Activated T-cell treated with anti-CD3 and anti-CD28 coated beads for 1 hour (primary cell): Measurements from ENCODE around the gene DENND2D.
"Not testable (repeated sequence)": the region's sequence is repeated elsewhere in the genome, so short reads cannot be mapped to it uniquely, and the experiment has no call there.

Experiments
- DNase-seq: peaks from one replicate; pipeline ENCODE4 v3.0.0-alpha.2; 2020; ENCODE audit warnings: low read depth

The DENND2D gene

DNA sequence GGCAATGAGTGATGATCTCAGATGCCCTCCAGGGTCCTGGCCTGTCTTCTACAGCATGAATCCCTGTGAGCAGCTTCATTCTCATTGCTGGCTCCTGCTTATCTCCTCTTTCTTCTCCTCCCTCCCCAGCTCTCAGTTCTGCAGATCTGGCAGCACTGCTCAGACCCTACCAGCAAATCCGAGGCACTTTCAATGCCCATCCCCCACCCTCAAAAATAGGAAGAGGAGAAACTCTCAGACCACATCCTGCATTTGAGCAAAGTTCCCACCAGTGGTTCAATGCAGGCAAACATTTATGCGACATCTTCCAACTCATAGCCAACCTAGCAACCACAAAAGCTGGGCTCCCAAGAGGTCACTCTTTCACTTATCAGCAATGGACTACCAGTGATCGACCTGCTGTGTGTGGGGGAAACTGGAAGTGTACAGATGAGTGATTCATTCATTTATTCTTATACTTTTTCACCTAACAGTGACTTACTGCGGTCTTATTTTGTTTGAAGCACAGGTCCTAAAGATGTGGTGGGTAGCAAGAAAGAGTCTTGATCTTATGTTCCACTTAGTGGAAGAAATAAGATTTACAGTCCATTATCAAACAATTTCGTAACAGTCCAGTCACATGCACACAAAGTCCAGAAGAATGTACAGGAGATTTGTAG lies 21.3 kb upstream of the DENND2D start:
- no peak for DNase-seq

DNA sequence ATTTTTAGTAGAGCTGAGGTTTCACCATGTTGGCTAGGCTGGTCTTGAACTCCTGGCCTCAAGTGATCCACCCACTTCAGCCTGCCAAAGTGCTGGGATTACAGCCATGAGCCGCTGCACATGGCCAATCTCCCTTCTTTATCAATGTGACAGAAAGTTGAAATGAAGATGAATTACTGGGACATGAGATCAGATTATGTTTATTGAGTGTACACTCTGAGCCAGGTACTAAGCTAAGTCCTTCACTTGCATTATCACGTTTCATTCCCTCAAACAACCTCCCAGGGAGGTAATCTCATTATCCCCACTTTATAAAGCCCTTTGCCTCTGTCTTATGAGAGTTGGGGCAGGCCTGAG lies 20.8 kb upstream of the DENND2D start:
- DNase-seq = no peak

DNA sequence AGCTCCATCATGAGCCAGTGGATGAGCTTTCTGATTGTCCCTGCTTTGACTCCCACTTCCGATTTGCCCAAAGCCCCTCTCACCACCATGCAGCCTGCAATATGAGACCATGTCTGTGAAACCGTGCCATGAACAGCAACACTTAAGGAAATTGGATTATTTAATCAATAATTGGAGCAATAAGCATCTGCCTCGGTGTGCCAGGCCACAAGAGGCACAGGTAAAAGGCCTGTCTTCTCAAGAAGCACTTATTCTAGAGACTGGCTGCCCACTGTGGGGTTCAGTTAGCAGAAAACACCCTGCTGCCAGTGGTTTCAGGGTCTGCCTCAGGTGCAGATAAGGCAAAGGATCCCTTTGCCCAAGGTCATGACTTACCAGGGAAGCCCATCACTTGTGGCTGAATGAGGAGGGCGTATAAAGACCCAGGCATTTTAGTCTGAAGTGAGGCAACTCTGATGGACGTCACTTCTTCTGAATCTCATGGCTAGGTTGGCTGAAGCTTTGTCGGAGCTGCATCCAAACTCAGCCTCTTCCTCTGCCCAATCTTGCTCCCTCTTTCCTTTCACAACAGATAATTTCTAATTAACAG lies 19.9 kb upstream of the DENND2D start:
- no peak for DNase-seq

- DNase-seq = no peak
Measured at GRCh38 chr1:111219557-111220286, 19.3 kb upstream of the DENND2D start.

- DNase-seq = no peak
Measured at GRCh38 chr1:111218701-111219556, 18.5 kb upstream of the DENND2D start.

- DNase-seq = no peak
Measured at GRCh38 chr1:111217183-111217910, 16.9 kb upstream of the DENND2D start.

GRCh38 chr1:111216751-111217150 lies 16.3 kb upstream of the DENND2D start:
- DNase-seq = no peak

DNA sequence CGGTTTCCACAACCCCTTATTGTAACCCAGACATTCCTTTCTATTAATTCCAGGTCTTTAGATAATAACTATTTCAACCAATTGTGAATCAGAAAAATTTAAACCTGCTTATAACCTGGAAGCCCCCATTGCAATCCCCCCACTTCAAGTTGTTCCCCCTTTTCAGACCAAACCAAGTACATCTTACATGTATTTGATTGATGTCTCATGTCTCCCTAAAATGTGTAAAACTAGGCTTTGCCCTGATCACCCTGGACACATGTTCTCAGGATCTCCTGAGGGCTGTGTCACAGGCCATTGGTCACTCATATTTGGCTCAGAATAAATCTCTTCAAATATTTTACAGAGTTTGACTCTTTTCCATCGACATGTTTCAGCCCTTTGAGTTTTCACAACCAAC lies 14.8 kb upstream of the DENND2D start:
- DNase-seq = not testable (repeated sequence)

- peak; percentile 36 for DNase-seq
Measured at GRCh38 chr1:111214884-111215283, 14.4 kb upstream of the DENND2D start.

- DNase-seq = no peak
Measured at GRCh38 chr1:111214074-111214801, 13.8 kb upstream of the DENND2D start.

DNA sequence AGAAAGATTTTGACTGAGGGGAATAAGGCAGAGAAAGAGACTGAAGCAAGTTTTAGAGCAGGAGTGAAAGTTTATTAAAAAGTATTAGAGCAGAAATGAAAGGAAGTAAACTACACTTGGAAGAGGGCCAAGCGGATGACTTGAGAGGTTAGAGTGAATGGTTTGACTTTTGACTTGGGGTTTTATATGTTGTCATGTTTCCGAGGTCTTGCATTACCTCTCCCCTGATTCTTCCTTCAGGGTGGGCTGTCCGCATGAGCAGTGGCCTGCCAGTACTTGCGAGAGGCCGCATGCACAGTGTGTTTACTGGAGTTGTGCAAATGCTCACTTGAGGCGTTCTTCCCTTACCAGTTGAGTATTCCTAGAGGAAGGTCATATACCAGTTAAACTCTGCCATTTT lies 13.0 kb upstream of the DENND2D start:
- no peak for DNase-seq

- no peak for DNase-seq
Measured at GRCh38 chr1:111212634-111213335, 12.3 kb upstream of the DENND2D start.

DNA sequence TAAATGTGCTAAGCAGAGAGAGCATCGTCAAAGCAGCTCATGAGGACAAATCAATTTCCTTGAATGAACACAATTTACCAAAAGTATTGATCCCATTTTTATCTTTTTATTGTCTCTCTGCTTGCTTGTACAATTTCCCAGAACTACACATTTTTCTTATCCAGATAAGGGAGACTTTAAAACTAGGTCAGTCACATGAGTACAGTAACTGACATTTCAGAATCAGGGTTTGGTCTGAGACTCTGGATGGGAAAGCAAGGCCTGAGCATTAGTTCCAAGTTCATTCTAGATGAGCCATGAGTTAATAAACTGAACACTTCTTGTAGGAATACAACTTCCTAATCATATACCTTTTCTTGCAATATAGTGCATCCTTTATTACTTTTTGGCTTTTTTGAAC lies 11.5 kb upstream of the DENND2D start:
- DNase-seq = no peak

GRCh38 chr1:111209622-111210021 lies 9.2 kb upstream of the DENND2D start:
- DNase-seq = no peak

GRCh38 chr1:111208921-111209320 lies 8.5 kb upstream of the DENND2D start:
- DNase-seq = no peak

DNA sequence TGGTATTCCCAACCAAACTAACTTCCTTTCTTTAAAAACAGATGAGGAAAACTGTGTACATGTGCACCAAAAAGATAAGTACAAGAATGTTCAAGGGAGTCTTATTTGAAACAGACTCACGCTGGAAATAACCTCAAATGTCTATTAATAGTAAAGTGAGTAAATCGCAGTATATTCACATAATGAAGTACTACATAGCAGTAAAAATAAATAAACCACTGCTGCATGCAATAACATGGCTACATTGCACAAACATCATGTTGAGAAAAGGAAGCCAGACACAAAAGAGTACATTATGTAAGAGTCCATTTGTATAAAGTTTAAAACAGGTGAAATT lies 5.2 kb upstream of the DENND2D start:
- no peak for DNase-seq

DNA sequence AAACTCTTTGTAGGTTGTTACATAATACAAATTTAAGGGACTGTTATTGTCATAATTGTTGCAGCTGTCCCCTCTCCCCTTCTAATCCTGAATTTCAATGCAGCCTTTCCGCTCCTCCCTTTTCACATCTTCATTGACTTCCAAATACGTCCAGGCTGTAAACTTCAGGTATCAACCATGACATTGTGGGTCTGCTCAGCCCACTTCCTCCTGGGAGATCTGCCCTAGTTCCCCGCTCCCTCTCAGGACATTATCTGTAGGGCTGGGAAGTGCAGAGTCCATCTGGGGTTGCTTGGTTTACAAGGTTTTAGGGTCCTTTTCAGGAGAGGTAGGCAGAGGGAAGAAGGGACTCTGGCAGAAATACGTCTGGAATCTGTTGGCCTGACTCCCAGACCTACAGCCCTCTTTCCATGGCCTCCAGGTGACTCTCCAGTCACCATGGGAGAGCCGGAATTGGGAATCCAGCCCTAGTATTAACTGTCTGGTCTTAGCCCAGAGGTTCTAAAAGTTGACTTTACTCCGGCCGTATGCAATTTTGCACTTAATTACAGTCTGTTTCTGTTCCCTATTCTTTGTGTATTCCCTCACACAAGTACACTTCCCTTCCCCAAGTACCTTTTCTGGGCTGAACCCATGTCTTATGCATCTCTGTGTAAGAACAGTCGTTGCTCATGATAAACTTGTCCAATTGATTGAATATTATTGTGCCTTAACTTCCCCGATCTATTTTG lies 4.7 kb upstream of the DENND2D start:
- no peak for DNase-seq

DNA sequence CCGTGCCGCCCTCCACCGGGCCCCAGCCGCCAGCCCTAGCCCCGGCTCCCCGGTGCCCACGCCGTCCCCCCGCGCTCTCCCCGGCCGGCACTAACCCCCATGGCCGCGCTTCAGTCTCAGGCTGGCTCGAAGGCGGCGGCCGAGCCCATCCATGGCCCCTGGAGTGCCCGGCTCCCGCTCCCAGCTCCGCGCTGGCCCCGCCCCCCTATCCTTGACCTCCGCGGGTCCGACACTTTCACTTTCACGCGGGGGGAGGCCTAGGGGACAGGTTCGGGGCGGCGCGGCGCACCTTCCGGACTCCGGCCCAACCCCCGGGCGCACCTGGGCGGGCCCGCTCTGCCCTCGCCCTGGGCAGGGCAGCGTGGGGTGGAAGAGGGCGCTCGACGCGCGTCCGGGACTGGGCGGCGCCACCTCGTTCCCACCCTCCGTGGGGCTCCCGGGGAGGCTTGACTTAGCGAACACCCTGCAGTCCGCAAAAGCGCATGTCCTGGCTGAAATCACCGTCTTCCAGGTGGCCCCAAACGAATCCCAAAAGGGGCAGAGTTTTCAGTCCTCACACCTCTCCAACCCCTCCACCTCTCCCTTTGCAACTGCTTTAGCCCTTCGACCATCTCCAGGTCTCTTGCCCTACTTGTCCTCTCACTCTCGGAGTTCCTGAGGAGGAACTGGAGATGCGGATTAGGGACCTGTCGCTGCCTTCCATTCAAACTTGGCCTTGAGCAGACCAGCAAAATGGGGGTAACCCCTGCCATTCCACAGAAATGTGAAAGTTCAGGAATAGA lies 3.9 kb upstream of the DENND2D start:
- DNase-seq = peak; percentile 65

DNA sequence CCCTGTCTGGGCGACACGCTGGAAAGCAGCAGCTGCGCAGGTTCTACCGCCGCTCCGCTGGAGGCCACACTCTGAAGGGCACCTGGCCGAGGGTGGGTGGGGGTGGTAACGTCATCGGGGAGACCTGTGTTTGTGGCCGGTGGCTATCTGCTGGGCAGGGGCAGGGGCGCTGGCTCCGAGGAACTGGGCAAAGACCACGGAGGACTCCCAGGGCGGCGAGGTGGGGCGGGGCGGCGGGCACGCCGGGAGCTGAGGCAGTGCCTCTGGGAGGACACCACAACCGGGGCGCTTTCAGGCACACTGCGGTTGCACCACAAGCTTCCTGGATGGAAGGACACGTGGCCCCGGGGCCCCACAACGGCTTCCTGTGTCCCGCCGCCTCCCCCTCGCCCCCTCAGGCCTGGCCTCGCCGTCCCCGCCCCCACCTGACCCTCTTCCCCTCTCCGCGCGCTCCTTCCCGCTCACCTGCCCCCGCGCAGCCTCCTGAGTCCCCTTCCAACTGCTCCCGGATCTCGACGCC lies 3.3 kb upstream of the DENND2D start:
- DNase-seq = peak; percentile 78
